Activated T-helper 2 cell treated with anti-CD3 and anti-CD28 coated beads, Interferon-gamma antibody, Interleukin-2, Interleukin-4, amounts not matched to agents 10 μg/mL and 5 μg/mL and 100 μg/mL, durations not matched to agents 14 hours and 24 hours and 36 hours (primary cell): Measurements from ENCODE around the gene BAZ2B. TPM values are rescaled to one million over a fixed set of nuclear protein-coding genes. Genes with fewer than 3 reads are reported as not detected.

Experiments used
- DNase-seq: peaks from one replicate; pipeline ENCODE4 v3.0.0; 2021; ENCODE audit warnings: low spot score
- H3K27ac Mint-ChIP-seq: one replicate; pipeline ENCODE4 v1.8.0; 2021; ENCODE audit warnings: mixed read lengths
- H3K27me3 Mint-ChIP-seq: one replicate; pipeline ENCODE4 v1.8.0; 2021; ENCODE audit warnings: low read depth, mixed read lengths
- H3K36me3 Mint-ChIP-seq: one replicate; pipeline ENCODE4 v1.8.0; 2021; ENCODE audit warnings: low read depth, mixed read lengths
- H3K4me1 Mint-ChIP-seq: one replicate; pipeline ENCODE4 v1.8.0; 2021; ENCODE audit warnings: low read depth, mixed read lengths
- H3K4me3 Mint-ChIP-seq: one replicate; pipeline ENCODE4 v1.8.0; 2021; ENCODE audit warnings: low read depth, mild to moderate bottlenecking, moderate library complexity, mixed read lengths
- H3K9me3 Mint-ChIP-seq: one replicate; pipeline ENCODE4 v1.8.0; 2021; ENCODE audit warnings: mixed read lengths
- intact Hi-C: fragments of 100-400 bp; cut with micrococcal nuclease; formaldehyde crosslinking; loops from one replicate; pipeline ENCODE4 v1.15.1; 2023
- total RNA-seq: library from RNA; stranded (reverse); gene quantifications from 2 replicates; pipeline ENCODE4 v1.2.3, GENCODE V29; 2022

The BAZ2B gene
- total RNA-seq, 1 donor from 2014 or later = 6.5 TPM

- no peak for DNase-seq
- Mint-ChIP-seq H3K27me3 (no peaks in the 10 kb centered on the region), H3K27ac (no peak overlapping the region), H3K9me3 (no peaks in the 10 kb centered on the region), H3K4me3 (no peak overlapping the region), H3K36me3 (no peaks in the 10 kb centered on the region), H3K4me1 (no peaks in the 10 kb centered on the region)
- intact Hi-C loops = no loop called here
Observed at GRCh38 chr2:159349674-159350299, 266.6 kb downstream of the BAZ2B start.

GRCh38 chr2:159326569-159327255 is 289.6 kb downstream of the BAZ2B start:
- no peaks in the 10 kb centered on the region for H3K4me1 Mint-ChIP-seq
- intact Hi-C loops = no loop called here
- DNase-seq = no peak
- H3K36me3 Mint-ChIP-seq = no peaks in the 10 kb centered on the region
- H3K4me3 Mint-ChIP-seq = no peak overlapping the region
- no peak overlapping the region for H3K27ac Mint-ChIP-seq
- no peaks in the 10 kb centered on the region for H3K27me3 Mint-ChIP-seq
- no peaks in the 10 kb centered on the region for H3K9me3 Mint-ChIP-seq

- Mint-ChIP-seq H3K27ac (no peak overlapping the region), H3K36me3 (no peaks in the 10 kb centered on the region), H3K4me1 (no peaks in the 10 kb centered on the region), H3K4me3 (no peak overlapping the region), H3K9me3 (no peaks in the 10 kb centered on the region), H3K27me3 (no peaks in the 10 kb centered on the region)
- DNase-seq = no peak
- intact Hi-C loops = no loop called here
Observed at GRCh38 chr2:159322419-159322818, 293.9 kb downstream of the BAZ2B start.

GRCh38 chr2:159317392-159318088 is 298.8 kb downstream of the BAZ2B start:
- Mint-ChIP-seq H3K36me3 (no peaks in the 10 kb centered on the region), H3K4me3 (no peak overlapping the region), H3K9me3 (no peaks in the 10 kb centered on the region), H3K27me3 (no peaks in the 10 kb centered on the region), H3K27ac (no peak overlapping the region), H3K4me1 (no peaks in the 10 kb centered on the region)
- DNase-seq = no peak
- intact Hi-C loops = no loop called here

- DNase-seq = no peak
- Mint-ChIP-seq H3K27ac (no peak overlapping the region), H3K4me1 (no peaks in the 10 kb centered on the region), H3K36me3 (no peaks in the 10 kb centered on the region), H3K27me3 (peaks cover 11% of the 10 kb centered on the region), H3K9me3 (peaks cover 13% of the 10 kb centered on the region), H3K4me3 (no peak overlapping the region)
- intact Hi-C loops = no loop called here
Observed at GRCh38 chr2:159307942-159308341, 308.4 kb downstream of the BAZ2B start.

- DNase-seq = no peak
- peaks cover 13% of the 10 kb centered on the region for H3K9me3 Mint-ChIP-seq
- no peaks in the 10 kb centered on the region for H3K4me1 Mint-ChIP-seq
- intact Hi-C loops = no loop called here
- no peak overlapping the region for H3K27ac Mint-ChIP-seq
- H3K4me3 Mint-ChIP-seq = no peak overlapping the region
- no peaks in the 10 kb centered on the region for H3K36me3 Mint-ChIP-seq
- peaks cover 15% of the 10 kb centered on the region for H3K27me3 Mint-ChIP-seq
Observed at GRCh38 chr2:159300586-159300985, 315.8 kb downstream of the BAZ2B start.

- no peak for DNase-seq
- intact Hi-C loops = no loop called here
Observed at GRCh38 chr2:159298967-159299366, 317.4 kb downstream of the BAZ2B start.

GRCh38 chr2:159297042-159297707 is 319.2 kb downstream of the BAZ2B start:
- H3K4me1 Mint-ChIP-seq = no peaks in the 10 kb centered on the region
- peaks cover 13% of the 10 kb centered on the region for H3K27me3 Mint-ChIP-seq
- no peak for DNase-seq
- no peak overlapping the region for H3K4me3 Mint-ChIP-seq
- intact Hi-C loops = no loop called here
- H3K36me3 Mint-ChIP-seq = no peaks in the 10 kb centered on the region
- no peak overlapping the region for H3K27ac Mint-ChIP-seq
- no peaks in the 10 kb centered on the region for H3K9me3 Mint-ChIP-seq

More at GRCh38 chr2:159298967-159299366, 317.4 kb downstream of the BAZ2B start:
- peaks cover 6% of the 10 kb centered on the region for H3K9me3 Mint-ChIP-seq
- no peak overlapping the region for H3K4me3 Mint-ChIP-seq
- peaks cover 13% of the 10 kb centered on the region for H3K27me3 Mint-ChIP-seq
- no peaks in the 10 kb centered on the region for H3K4me1 Mint-ChIP-seq
- no peak overlapping the region for H3K27ac Mint-ChIP-seq
- no peaks in the 10 kb centered on the region for H3K36me3 Mint-ChIP-seq

- Mint-ChIP-seq H3K4me3 (no peak overlapping the region), H3K27ac (no peak overlapping the region), H3K27me3 (peaks cover 5% of the 10 kb centered on the region), H3K4me1 (peaks cover 13% of the 10 kb centered on the region), H3K36me3 (no peaks in the 10 kb centered on the region), H3K9me3 (no peaks in the 10 kb centered on the region)
- intact Hi-C loops = no loop called here
- DNase-seq = no peak
Observed at GRCh38 chr2:159292157-159292556, 324.2 kb downstream of the BAZ2B start.

GRCh38 chr2:159290289-159290907 is 325.9 kb downstream of the BAZ2B start:
- Mint-ChIP-seq H3K27me3 (no peaks in the 10 kb centered on the region), H3K27ac (no peak overlapping the region), H3K4me1 (peaks cover 16% of the 10 kb centered on the region), H3K36me3 (no peaks in the 10 kb centered on the region), H3K4me3 (no peak overlapping the region), H3K9me3 (no peaks in the 10 kb centered on the region)
- intact Hi-C loops = no loop called here
- no peak for DNase-seq

- H3K27ac Mint-ChIP-seq = no peak overlapping the region
- H3K27me3 Mint-ChIP-seq = no peaks in the 10 kb centered on the region
- H3K4me3 Mint-ChIP-seq = peak overlapping the region; percentile 5
- H3K9me3 Mint-ChIP-seq = no peaks in the 10 kb centered on the region
- no peak for DNase-seq
- intact Hi-C loops = loop anchor here (10.0 kb wide), 2 partner anchors 327 to 833 kb away; partner anchors contain the start of genes BAZ2B, CCDC148 and PKP4
- peaks cover 22% of the 10 kb centered on the region for H3K4me1 Mint-ChIP-seq
- H3K36me3 Mint-ChIP-seq = no peaks in the 10 kb centered on the region
Observed at GRCh38 chr2:159287733-159288132, 328.6 kb downstream of the BAZ2B start.

GRCh38 chr2:159286709-159287441 is 329.5 kb downstream of the BAZ2B start:
- intact Hi-C loops = loop anchor here (1.0 to 10.0 kb wide), 3 partner anchors 328 to 832 kb away; partner anchors contain the start of genes BAZ2B, CCDC148, MARCHF7 and PKP4
- Mint-ChIP-seq H3K36me3 (no peaks in the 10 kb centered on the region), H3K27ac (peak overlapping the region; percentile 78), H3K27me3 (no peaks in the 10 kb centered on the region), H3K4me1 (peaks cover 22% of the 10 kb centered on the region), H3K9me3 (no peaks in the 10 kb centered on the region), H3K4me3 (peak overlapping the region; percentile 79)
- DNase-seq = peak; percentile 94
